Skin of body (tissue), 2 donors: ENCODE results near the gene COL5A2. TPM values are rescaled to one million over a fixed set of nuclear protein-coding genes. Genes with fewer than 3 reads are reported as not detected.

Source experiments
- DNase-seq: peaks from one replicate; lab custom pipeline; 2025; lab: John Stamatoyannopoulos, UW
- total RNA-seq: library from RNA; depleted of rRNA; stranded (reverse); fragments of >200 nt; gene quantifications from one replicate; pipeline ENCODE4 v1.2.3, GENCODE V29; 2014

COL5A2 gene
- total RNA-seq, 1 donor from 2014 or later = 620 TPM

DNA sequence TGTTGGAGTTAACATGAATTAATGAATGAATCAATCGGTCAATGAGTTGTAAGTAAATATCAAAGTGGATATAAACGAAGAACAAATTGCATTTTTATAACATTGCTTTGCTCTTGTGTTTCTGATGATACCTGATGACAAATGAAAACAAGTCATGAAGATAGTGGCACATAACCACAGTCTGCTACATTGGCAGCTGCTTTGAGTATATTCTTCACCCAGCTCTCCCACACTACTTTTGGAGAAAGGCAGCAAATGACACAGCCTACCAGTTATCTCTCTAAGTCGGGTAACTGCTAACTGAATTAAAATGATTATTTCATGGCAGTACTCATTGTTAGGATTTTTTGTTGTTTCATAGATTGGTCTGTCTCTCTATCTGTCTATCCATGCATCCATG is 76.8 kb downstream of the COL5A2 start:
- no peak for DNase-seq

- no peak for DNase-seq
Measured at GRCh38 chr2:189097934-189098333, 81.6 kb downstream of the COL5A2 start.

GRCh38 chr2:189096769-189097447 is 82.7 kb downstream of the COL5A2 start:
- no peak for DNase-seq

DNA sequence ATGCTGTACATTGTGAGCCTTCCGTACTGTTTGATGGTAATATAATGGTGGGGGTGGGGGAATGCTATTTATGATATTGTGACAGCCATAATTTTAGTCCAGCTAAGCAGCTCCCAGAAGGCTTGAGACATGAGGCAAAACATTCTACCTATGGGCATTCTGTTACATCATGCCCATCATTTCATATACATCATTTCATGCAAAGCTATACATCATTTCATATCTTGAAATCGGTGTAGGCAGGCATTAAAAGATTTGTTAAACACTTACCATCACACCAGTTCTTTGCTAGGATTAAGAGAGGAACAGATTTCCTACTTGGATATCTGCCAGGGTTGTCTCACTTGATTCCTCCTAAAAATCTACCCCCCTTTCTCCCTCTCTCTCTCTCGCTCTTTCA is 84.5 kb downstream of the COL5A2 start:
- DNase-seq = no peak

- peak; percentile 70 for DNase-seq
Measured at GRCh38 chr2:189092936-189093335, 86.6 kb downstream of the COL5A2 start.

DNA sequence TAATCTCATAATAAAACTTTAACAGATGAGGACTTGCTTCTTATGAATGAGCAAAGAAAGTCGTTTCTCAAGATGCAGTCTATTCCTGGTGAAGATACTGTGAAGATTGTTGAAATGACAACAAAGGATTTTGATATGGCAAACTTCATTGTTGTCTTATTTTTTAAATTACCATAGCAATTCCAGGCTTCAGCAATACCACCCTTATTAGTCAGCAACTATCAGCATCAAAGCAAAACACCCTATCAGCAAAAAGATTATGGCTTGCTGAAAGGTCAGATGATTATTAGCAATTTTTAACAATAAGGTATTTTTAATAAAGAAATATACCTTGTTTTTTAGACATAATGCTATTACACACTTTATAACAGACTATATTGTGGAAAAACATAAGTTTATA is 88.3 kb downstream of the COL5A2 start:
- DNase-seq = no peak

DNA sequence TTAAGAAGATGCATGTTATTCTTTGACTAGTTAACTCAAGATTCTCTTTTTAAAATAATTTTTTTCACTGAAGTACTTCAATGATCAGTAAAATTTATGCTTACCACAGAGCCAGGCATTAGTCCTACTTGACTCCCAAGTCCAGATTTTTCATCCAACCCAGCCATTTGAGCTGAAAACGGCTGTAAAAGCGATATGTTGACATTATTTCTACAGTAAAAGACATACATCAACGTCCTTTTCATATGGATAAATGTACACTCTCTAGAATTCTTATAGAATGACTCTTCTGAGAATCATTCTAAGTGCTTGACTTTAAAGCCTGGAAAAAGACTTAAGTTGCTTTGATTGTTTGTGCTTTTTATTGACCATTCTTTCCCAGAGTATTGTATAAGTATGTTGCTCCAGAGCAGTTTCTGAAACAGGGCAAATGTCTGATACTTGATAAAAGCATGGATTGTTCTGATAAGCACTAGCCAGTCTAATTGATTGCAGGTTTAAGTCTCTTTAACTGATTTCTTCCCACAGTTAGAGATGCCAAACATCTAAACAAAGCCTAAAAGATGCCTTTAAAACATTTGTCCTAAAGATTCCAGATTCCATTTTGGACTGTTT is 90.9 kb downstream of the COL5A2 start:
- DNase-seq = peak; percentile 85

DNA sequence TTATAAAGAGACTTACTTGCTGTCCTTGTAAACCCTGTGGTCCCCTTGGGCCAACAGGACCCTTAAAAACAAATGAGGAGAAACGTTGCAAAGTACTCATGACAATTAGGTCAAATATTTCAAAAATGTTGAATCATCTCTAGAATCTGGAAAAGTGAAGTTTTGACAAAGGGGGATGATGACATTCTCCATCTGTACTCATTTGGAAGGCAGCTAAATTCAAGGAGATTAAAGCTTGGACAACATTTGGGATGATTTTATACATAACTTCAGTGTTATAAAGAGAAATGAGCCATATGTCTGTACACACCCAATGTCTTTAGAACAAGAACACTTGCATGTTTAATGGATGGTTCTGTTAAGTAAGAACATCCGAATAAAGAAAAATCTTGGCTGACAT is 92.9 kb downstream of the COL5A2 start:
- DNase-seq = peak; percentile 95

GRCh38 chr2:189086250-189086649 is 93.3 kb downstream of the COL5A2 start:
- DNase-seq = peak; percentile 86

DNA sequence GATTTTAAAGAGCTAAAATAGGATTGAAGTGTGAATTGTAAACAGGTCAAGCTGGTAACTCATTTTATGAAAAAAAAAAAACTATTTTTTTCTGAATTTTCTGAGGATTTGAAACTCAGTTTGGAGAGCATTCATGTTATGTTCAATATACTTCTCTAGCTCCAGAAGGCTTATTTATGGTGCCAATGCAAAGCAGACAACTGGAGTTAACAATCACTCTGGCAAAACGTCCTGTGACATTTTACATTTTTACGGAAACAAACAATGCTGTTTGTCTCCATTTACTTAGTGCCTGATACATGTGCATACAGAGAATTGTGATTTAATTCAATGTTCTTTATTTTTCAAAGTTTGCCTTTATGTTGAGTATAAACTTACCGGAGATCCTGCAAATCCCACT is 96.0 kb downstream of the COL5A2 start:
- no peak for DNase-seq

- DNase-seq = no peak
Measured at GRCh38 chr2:189083106-189083505, 96.5 kb downstream of the COL5A2 start.

- DNase-seq = peak; percentile 83
Measured at GRCh38 chr2:189082376-189082975, 97.1 kb downstream of the COL5A2 start.

DNA sequence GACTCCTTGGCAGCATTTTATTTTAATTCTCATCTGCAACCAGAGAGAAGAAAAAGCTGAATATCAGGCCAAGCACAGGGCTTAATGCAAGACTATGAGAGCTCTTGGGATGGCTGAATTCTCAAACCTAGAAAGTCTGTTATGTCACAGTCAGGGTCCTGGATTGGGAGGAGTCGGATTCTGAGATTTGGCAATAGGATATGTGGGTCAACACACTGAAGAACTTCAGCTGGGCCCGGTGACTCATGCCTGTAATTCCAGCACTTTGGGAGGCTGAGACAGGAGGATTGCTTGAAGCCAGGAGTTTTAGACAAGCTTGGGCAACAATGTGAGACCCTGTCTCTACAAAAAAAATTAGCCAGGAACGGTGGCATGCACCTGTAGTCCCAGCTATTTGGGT is 103.0 kb downstream of the COL5A2 start:
- DNase-seq = no peak

- DNase-seq = no peak
Measured at GRCh38 chr2:189076120-189076519, 103.4 kb downstream of the COL5A2 start.

GRCh38 chr2:189074506-189074905 is 105.1 kb downstream of the COL5A2 start:
- DNase-seq = no peak

DNA sequence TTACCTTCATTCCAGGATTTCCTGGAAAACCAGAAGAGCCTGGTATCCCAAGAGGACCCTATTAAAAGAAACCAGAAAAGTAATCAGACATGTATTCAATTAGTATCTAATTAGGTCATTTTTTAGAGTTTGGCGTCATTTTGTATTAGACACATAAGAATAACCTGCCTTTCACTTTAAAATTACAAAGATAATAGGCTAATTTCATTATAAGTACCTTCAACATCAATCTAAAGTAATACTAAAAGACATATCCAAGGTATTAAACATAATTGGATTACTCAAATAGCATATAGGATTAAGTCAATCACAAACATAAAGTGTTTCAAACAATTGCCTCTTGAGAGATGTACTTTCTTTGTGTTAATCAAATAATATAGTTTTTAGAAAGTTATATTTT is 107.5 kb downstream of the COL5A2 start:
- no peak for DNase-seq

- no peak for DNase-seq
Measured at GRCh38 chr2:189069855-189070619, 109.5 kb downstream of the COL5A2 start.

- no peak for DNase-seq
Measured at GRCh38 chr2:189066037-189066436, 113.5 kb downstream of the COL5A2 start.

GRCh38 chr2:189060096-189060642 is 119.4 kb downstream of the COL5A2 start:
- no peak for DNase-seq

GRCh38 chr2:189057316-189057715 is 122.2 kb downstream of the COL5A2 start:
- no peak for DNase-seq

- DNase-seq = no peak
Measured at GRCh38 chr2:189056200-189057106, 123.1 kb downstream of the COL5A2 start.
